Measurements from ENCODE around the gene LETM1.

The LETM1 gene

DNA sequence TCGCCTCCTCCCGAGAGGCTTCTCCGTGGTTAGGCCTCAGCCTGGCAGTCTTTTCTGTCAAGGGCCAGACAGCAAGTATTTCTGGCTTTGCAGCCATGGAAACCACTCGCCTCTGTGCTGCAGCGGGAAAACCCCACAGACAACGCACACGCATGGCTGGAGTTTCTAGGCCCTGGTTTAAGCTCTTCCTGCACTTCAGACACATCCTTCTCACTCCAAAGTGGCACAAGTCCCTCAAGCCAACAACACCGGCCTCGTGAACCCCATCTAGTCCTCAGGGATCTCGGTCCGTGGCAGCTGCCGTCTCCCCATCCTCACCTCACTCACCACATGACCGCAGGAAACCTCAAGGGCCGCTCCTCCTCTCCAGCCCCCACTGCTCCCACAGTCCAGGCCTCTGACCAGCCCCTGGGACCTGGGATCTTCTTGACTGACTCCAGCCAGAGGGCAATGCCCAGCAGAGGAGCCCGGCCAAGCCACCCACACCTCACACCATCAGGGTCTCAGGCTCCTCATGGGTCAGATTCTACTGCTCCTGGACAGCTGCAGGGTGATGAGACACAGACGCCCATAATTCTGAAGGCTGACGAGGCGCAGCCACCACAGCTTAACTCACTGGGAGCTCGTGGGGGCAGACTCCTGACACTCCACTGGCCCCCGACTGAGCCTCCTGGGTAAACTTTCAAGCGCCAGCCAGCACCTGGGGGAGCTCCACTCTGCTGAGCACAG, 21.7 kb downstream of the LETM1 start:
- CTCF ChIA-PET = interaction anchor here (0.6 kb wide), 1 partner anchor 1556 kb away, joined by 3 read pairs; no protein-coding TSS in a partner anchor
- no peak for DNase-seq (ENCODE audit: low spot score)
- TF ChIP-seq, protein P1, sequence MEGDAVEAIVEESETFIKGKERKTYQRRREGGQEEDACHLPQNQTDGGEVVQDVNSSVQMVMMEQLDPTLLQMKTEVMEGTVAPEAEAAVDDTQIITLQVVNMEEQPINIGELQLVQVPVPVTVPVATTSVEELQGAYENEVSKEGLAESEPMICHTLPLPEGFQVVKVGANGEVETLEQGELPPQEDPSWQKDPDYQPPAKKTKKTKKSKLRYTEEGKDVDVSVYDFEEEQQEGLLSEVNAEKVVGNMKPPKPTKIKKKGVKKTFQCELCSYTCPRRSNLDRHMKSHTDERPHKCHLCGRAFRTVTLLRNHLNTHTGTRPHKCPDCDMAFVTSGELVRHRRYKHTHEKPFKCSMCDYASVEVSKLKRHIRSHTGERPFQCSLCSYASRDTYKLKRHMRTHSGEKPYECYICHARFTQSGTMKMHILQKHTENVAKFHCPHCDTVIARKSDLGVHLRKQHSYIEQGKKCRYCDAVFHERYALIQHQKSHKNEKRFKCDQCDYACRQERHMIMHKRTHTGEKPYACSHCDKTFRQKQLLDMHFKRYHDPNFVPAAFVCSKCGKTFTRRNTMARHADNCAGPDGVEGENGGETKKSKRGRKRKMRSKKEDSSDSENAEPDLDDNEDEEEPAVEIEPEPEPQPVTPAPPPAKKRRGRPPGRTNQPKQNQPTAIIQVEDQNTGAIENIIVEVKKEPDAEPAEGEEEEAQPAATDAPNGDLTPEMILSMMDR (conservative IDR thresholded peaks at IDR 0.05; ENCODE audit: low read depth) = no peak
- H3K27ac ChIP-seq = peak overlapping the region; percentile 3; the same call in 1 of the 2 replicates
- POLR2A ChIA-PET (ENCODE audit: low non-redundant PET) = no interaction called here

DNA sequence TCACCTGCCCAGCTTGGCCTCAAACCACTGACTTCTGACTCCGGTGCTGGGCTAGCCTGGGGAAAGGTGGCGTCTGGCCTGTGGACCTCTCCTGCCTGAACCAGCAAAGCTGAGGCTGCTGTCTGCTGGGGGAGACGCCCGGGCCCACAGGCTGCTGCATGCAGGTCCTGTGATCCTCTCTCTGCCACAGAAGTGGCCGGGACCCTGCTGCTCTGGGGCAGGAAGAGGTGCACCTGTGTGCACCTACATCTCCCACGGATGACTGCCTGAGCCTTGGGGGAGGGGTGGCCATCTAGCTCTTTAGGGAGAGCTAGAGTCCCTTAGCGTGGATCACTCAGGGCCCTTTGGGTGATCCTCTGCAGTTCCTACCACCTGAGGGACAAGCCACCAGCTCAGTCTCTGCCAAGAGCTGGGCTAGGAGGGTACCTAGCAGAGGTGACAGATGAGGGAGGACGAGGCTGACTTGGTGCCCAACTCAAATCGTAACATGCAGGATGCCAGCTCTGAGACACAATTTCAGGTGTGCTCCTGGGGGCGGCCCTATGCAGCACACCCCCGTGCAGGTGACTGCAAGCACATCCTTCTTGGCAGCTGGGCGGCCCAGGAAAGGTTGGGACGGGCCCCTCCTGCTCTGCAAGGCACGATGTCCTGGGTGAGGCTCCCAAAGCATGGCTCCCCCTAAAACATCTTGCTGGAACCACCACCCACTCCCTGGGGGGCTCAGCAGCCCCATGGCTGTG, 22.5 kb downstream of the LETM1 start:
- TF ChIP-seq, protein P1 (conservative IDR thresholded peaks at IDR 0.05; ENCODE audit: low read depth) = no peak
- POLR2A ChIA-PET (ENCODE audit: low non-redundant PET) = no interaction called here
- H3K27ac ChIP-seq = peak overlapping the region; percentile 3; the same call in 1 of the 2 replicates
- CTCF ChIA-PET = interaction anchor here (0.6 kb wide), 1 partner anchor 1557 kb away, joined by 3 read pairs; no protein-coding TSS in a partner anchor
- DNase-seq (ENCODE audit: low spot score) = no peak

DNA sequence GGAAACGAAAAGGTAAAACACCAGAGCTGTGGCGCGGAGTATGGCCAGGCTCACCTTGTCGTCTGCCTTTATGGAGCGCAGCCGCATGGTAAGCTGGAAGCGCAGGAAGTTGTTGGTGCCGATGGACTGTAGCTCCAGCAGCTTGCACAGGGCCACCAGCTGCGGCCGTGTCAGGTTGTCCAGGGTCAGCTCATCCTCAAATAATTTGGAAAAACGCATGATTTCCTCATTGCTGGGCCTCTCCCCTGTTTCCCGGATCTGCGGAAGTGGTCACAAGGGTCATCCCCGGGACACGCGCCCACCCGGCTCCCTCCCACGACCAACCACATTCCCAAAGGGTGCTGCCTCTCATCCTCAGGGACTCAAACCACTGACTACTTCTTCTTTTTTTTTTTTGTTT, 23.3 kb downstream of the LETM1 start:
- TF ChIP-seq, protein P1 (conservative IDR thresholded peaks at IDR 0.05; ENCODE audit: low read depth) = no peak
- no peak overlapping the region for H3K27ac ChIP-seq
- no peak for DNase-seq (ENCODE audit: low spot score)
- ChIA-PET CTCF (no interaction called here), POLR2A (ENCODE audit: low non-redundant PET) (no interaction called here)

DNA sequence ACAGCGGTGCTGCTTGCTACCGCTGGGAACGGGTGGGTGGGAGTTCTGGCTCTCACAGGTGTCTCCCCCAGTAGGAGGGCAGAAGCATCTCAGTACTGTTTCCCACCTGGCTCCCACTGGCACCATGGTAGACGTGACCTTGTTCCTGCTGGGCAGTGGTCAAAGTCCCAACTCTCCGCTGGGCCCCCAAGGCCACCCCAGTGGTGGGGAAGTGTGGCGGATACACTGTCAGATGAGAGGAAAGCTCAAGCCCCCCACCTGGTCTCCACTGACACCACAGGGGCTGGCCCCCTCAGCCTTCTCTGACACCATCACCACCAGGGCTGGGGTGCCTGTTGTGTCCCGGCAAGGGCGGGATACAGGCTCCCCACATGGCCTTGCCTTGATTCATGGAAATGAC, 24.6 kb downstream of the LETM1 start:
- ChIA-PET CTCF (interaction anchor here (0.6 kb wide), 2 partner anchors 101 to 483 kb away, joined by 3 to 6 read pairs; no protein-coding TSS in a partner anchor), POLR2A (ENCODE audit: low non-redundant PET) (no interaction called here)
- TF ChIP-seq, protein P1 (conservative IDR thresholded peaks at IDR 0.05; ENCODE audit: low read depth) = no peak
- DNase-seq (ENCODE audit: low spot score) = no peak
- H3K27ac ChIP-seq = peak overlapping the region; percentile 35

DNA sequence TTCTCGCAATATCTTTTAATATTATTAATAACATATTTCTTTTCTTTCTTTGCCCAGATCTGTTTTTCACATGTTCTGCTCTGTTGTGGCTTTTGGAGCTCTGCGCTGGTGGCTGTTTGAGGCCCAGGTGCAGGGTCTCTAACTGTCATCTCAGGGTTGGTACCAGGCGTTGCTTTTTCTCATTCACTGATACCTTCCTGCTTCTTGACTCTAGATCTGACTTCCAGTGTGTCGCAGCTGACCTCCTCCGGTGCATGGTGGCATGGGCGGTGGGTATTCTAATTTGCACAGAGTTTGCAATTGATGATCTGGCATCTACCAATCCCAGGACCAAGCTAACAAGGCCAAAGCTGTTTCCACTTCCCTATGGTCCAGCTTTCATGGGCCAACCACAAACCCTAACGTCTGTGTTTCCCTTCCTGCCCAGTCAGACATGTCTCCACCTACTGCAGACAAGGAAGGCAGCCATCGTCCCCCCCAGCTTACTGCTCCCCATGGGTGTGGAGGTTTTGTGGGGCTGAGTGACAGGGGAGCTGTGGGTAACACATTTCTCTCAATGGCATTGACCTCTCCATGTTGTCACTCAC, 25.2 kb downstream of the LETM1 start:
- CTCF ChIA-PET = no interaction called here
- no peak for DNase-seq (ENCODE audit: low spot score)
- H3K27ac ChIP-seq = peak overlapping the region; percentile 35
- POLR2A ChIA-PET (ENCODE audit: low non-redundant PET) = no interaction called here
- TF ChIP-seq, protein P1 (conservative IDR thresholded peaks at IDR 0.05; ENCODE audit: low read depth) = no peak

DNA sequence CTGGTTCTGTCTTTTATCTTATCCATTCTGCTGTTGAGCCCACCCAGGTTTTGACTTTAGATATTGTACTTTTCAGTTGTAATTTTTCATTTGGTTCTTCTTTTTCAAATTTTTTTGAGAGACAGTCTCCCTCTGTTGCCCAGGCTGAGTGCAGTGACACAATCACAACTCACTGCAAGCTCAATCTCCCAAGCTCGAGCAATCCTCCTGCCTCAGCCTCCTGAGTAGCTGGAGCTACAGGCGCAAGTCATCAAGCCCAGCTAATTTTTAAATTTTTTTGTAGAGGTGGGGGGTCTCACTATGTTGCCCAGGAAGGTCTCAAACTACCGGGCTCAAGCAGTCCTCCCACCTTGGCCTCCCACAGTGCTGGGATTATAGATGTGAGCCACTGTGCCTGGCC, 25.7 kb downstream of the LETM1 start:
- ChIA-PET POLR2A (ENCODE audit: low non-redundant PET) (no interaction called here), CTCF (no interaction called here)
- TF ChIP-seq, protein P1 (conservative IDR thresholded peaks at IDR 0.05; ENCODE audit: low read depth) = no peak
- peak overlapping the region; percentile 35; the same call in 1 of the 2 replicates for H3K27ac ChIP-seq
- no peak for DNase-seq (ENCODE audit: low spot score)

All from RWPE1 (cell line).